GM18909 (cell line): Measurements from ENCODE around the gene FLVCR1.

Experiments
- ATAC-seq: cut with Tn5 transposase; IDR thresholded peaks from one replicate; pipeline ENCODE4 v1.9.1; 2021; ENCODE audit warnings: mild to moderate bottlenecking; ENCODE audit not compliant: unreplicated experiment, poor library complexity

The FLVCR1 gene

GRCh38 chr1:212942679-212943392 is 84.8 kb downstream of the FLVCR1 start:
- no peak for ATAC-seq

DNA sequence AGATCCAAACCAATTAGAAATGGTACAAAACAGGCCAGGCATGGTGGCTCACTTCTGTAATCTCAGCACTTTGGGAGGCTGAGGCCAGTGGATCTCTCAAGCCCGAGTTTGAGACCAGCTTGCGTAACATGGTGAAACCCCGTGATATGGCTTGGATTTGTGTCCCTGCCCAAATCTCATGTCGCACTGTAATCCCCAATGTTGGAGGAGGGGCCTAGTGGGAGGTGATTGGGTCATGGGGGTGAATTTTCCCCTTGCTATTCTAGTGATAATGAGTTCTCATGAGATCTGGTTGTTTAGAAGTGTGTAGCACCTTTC is 85.3 kb downstream of the FLVCR1 start:
- ATAC-seq = no peak

- ATAC-seq = peak; percentile 60
These were observed 86.3 kb downstream of the FLVCR1 start for GRCh38 chr1:212944229-212944901.

GRCh38 chr1:212945056-212945455 is 87.0 kb downstream of the FLVCR1 start:
- ATAC-seq = no peak

GRCh38 chr1:212945463-212946160 is 87.5 kb downstream of the FLVCR1 start:
- ATAC-seq = no peak

- ATAC-seq = no peak
These were observed 88.8 kb downstream of the FLVCR1 start for GRCh38 chr1:212946872-212947271.
